ENCODE results near the gene COG4.

Gene COG4

DNA sequence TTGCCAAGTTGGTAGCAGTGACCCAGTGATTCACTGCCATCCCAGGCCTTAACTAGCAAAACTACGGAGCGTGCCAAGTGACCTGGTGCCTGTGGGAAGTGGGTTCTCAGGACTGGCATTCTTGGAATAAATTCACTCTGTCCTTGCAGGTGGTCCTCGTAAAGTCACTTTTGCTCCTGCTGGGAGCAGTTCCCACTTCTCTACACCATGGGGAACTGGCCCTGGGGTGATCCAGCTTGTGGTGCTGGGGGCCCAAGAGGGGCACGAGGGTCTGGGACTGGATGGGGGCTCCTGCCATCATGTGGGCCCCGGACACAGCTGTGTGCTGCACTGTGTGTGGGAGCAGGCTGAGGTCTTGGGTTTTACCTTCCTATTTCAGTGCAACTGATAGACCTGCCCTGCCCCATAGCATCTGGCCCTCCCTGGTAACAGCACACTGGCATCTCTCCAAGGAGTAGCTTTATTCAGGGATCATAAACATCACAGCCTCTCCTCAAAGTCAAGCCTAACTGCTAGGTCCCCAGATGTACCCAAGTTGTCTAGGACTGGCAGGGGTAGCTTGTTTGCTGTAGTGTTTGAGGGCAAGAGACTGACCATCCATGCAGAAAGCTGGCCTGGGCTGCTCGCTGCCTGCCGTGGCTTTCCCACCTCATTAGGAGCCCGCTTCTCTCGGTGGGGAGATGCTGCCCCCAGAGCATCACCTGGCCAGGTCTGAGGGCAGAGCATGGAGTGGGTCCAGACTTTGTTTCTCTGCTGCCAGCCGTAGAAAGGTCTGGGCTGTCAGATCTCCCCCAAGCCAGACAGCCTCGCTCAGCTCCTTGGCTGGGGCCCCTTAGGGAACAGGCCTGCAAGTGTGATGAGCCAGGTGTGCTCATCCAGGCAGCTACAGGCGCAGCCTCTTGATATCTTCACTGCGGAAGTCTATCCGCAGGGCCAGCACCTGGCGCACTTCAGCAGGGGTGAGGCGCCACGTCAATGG lies 42.9 kb downstream of the COG4 start:
- DNase-seq (ENCODE audit: low read depth, low spot score) = no peak

DNA sequence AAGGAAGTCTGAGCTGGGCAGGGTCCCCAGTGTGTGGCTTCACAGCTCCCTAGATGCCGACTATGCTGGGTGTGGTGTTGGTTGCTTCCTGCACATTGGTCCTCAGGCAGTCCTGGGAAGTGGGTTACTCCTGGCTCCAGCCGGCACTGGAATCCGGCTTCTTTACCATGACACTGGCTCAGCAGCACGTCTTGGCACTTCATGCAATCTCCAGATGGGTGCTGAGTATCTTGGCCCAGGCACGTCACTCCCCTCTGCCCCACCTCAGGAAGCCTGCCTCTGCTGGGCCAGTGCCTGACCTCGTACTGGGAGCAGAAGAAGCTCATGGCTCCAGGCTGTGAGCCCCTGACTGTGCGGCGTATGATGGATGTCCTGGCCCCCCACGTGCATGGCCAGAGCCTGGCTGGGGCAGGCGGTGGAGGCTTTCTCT lies 44.4 kb downstream of the COG4 start:
- peak; percentile 69 for DNase-seq (ENCODE audit: low read depth, low spot score)

DNA sequence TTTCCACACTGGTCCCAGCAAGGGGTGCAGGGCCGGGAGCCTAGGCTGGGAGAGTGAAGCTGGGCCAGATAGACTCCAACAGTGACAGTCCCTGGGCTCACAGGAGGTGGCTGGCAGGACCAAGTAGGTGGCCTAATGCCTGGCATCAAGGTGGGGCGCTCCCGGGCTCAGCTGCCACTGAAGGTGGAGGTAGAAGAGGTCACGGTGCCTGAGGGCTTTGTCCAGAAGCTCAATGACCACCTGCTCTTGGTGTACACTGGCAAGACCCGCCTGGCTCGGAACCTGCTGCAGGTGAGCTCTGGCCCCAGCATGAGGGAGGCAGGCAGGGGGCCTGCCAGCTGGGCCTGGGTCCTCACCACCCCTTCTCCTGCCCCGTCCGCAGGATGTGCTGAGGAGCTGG lies 45.2 kb downstream of the COG4 start:
- no peak for DNase-seq (ENCODE audit: low read depth, low spot score)

GRCh38 chr16:70476272-70477020 lies 46.9 kb downstream of the COG4 start:
- no peak for DNase-seq (ENCODE audit: low read depth, low spot score)

DNA sequence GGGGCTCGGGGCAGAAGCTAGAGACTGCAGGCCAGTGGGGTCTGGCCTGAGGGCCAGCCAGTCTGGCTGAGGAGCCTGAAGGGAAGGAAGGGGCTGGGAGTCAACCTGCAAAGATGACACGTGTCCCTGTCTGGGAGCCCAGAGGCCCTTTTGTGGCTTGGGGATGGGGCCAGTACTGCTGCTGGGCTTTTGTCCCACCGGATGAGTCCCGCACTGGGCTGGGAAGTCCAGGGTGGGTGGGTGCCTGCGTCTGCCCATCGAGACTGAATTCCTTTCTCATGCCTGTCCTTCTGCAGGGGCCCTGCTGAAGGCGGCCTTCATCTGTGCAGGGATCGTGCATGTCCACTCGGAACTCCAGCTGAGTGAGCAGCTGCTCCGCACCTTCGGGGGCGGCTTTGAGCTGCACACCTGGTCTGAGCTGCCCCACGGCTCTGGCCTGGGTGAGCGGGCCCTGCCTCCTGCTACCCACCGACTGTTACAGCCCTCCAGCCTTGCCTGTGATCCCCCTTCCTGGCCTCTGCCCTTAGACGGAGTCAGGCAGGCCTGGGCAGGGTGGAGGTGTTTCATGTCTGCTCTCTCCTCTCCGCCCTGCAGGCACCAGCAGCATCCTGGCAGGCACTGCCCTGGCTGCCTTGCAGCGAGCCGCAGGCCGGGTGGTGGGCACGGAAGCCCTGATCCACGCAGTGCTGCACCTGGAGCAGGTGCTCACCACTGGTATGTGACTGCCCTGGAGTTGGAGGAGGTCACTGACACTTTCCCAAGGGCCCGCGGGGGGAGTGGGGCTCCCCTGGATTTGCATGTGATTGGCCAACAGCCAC lies 48.1 kb downstream of the COG4 start:
- no peak for DNase-seq (ENCODE audit: low read depth, low spot score)

DNA sequence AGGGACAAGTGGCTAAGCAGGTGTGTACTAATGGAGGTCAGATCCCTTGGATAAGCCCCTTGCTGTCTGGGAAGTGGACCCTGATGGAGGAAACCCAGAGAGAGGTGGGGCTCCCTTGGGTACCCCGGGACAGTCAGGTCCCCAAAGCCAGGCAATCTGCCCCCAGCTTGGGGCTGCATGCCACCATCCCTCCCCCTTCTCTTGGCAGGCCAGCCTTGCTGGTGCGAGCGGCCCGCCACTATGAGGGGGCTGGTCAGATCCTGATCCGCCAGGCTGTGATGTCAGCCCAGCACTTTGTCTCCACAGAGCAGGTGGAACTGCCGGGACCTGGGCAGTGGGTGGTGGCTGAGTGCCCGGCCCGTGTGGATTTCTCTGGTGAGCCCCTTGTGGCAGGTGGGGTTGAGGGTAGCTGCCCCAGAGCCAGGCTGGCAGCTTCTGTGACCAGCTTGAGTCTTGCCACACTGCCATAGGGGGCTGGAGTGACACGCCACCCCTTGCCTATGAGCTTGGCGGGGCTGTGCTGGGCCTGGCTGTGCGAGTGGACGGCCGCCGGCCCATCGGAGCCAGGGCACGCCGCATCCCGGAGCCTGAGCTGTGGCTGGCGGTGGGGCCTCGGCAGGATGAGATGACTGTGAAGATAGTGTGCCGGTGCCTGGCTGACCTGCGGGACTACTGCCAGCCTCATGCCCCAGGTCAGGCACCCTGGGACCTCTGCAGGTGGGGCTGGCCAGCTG lies 48.9 kb downstream of the COG4 start:
- DNase-seq (ENCODE audit: low read depth, low spot score) = no peak

- no peak for DNase-seq (ENCODE audit: low read depth, low spot score)
Measured at GRCh38 chr16:70473446-70474319, 49.7 kb downstream of the COG4 start.

DNA sequence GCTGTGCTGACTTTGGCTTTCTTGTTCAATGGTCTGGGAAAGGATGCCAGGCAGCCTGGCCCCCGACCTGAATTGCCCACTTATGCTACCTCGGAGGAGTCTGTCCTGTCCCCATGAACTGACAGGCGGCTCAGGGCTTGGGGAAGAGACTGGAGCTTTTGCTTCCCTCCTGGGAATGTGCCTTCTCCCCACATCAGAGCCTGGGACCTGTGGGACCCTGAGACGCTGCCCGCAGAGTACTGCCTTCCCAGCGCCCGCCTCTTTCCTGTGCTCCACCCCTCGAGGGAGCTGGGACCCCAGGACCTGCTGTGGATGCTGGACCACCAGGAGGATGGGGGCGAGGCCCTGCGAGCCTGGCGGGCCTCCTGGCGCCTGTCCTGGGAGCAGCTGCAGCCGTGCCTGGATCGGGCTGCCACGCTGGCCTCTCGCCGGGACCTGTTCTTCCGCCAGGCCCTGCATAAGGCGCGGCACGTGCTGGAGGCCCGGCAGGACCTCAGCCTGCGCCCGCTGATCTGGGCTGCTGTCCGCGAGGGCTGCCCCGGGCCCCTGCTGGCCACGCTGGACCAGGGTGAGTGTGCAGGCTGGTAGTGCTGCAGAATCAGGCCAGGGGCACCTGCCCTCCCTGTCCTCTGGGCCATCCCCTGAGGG lies 50.4 kb downstream of the COG4 start:
- DNase-seq (ENCODE audit: low read depth, low spot score) = no peak

DNA sequence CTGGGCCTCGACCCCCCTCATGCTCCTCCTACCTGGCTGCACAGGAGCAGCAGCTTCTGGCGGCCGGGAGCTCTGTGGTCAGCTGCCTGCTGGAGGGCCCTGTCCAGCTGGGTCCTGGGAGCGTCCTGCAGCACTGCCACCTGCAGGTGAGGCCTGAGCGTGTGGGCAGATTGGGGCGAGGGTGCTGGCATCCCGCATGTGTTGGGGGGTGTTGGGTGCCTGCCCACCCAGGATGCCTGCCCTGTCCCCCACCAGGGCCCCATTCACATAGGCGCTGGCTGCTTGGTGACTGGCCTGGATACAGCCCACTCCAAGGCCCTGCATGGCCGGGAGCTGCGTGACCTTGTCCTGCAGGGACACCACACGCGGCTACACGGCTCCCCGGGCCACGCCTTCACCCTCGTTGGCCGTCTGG lies 52.4 kb downstream of the COG4 start:
- DNase-seq (ENCODE audit: low read depth, low spot score) = no peak

DNA sequence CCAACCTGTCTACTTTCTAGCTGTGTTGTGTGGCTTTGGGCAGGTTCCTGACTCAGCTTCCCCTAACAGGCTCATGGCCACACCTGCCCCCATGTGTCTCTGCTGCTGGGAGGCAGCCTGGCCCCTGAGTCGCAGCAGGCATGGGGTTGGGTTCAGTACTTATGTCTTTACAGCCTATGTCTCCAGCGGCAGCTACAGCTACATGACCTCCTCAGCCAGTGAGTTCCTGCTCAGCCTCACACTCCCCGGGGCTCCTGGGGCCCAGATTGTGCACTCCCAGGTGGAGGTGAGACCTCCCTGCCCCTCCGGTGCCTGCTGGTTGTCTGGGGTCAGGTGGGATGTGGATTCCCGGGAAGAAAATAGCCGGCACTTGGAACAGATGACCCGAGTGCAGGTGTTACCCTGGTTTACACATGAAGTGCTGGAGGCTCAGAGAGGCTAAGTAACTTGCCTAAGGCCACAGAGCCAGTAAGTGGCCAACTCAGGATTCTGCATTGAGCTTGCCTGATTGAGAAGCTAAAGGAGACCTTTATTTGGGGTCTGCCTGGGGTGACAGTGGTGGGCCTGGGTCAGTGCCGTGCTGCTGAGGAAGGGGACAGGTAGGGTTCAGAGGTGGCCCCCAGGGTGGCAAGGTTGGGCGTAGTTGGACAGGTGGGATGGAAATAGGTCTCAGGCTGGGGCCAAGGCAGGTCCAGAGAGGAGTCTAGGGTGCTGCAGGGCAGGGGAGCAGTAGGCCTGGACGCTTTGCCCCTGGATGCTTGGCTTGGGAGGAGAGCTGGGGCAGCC lies 53.0 kb downstream of the COG4 start:
- no peak for DNase-seq (ENCODE audit: low read depth, low spot score)

DNA sequence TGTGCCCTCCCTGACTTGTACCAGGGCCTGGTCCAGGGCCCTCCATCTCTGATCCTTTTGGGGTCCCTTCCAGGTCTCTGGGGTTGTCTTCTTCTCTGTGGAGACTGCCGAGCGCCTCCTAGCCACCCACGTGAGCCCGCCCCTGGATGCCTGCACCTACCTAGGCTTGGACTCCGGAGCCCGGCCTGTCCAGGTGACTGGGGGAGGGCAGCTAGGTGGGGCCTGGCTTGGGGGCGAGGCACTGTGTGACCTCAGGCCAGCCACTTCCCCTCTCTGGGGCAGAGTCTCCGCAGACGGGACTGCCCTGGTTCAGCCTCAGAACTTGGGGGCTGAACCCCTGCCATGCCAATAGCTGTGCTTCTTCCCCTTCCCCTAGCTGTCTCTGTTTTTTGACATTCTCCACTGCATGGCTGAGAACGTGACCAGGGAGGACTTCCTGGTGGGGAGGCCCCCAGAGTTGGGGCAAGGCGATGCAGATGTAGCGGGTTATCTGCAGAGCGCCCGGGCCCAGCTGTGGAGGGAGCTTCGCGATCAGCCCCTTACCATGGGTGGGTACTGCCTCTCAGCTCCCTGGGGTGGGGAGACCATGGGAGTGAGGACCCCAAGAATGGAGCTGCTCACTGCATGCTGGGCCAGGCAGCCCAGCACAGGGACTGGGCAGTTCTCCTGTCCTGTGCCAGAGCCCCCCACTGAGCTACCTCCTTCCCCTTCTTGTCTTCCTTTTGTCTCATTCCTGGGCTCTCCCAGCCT lies 54.4 kb downstream of the COG4 start:
- DNase-seq (ENCODE audit: low read depth, low spot score) = no peak

GRCh38 chr16:70467608-70468007 lies 55.7 kb downstream of the COG4 start:
- no peak for DNase-seq (ENCODE audit: low read depth, low spot score)

DNA sequence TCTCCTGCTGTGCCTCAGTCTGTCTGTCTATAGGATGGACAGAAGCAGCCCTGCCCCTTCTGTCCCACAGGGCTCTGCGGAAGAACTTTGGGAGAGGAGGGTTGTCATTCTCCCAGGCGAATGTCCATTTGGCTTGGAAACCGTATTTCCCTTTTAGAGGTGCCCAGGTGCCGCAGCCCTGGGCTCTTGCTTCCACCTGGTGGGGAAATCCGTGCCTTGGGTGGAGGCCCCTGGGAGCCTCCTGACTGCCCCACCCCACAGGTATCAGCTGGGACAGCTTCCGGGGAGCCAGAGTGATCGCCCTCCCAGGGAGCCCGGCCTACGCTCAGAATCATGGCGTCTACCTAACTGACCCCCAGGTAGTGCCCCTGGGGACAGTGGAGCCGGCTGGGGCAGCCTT lies 56.2 kb downstream of the COG4 start:
- no peak for DNase-seq (ENCODE audit: low read depth, low spot score)

DNA sequence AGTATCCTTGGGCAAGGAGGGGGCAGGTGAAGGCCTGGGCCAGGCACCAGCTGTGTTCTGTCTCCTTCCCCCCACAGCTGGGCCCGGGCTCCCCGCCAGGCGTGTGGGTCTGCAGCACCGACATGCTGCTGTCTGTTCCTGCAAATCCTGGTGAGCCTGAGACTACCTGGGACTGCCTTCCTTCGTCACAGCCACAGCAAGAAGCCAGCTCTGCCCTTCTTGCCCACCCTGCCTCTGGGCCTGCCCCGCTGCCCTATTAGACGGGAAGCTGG lies 56.6 kb downstream of the COG4 start:
- no peak for DNase-seq (ENCODE audit: low read depth, low spot score)

DNA sequence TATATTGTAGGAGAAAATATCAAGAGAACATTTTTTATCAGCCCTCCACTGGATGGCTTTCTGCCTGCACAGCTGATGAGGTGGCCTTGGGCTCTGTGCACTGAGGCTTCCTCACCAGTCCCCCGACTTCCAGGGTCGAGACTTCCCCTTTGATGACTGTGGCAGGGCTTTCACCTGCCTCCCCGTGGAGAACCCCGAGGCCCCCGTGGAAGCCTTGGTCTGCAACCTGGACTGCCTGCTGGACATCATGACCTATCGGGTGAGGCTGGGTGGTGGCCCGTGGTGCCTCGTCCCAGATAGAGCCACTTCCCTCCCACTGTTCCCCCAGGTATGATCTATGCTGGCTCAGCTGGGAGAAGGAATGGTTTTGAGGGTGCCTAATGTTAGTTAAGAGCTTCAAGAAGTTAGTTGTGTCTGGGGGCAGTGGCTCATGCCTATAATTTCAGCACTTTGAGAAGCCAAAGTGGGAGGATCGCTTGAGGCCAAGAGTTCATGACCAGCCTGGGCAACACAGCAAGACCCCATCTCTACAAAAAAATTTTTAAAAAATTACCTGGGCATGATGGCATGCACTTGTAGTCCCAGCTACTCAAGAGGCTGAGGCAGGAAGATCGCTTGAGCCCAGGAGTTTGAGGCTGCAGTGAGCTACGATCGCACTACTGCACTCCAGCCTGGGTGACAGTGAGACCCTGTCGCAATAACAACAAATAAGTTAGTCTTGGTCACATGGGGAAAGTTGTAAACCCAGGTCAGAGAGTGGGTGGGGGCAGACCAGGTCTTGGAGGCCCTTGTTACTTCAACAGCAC lies 57.2 kb downstream of the COG4 start:
- DNase-seq (ENCODE audit: low read depth, low spot score) = no peak

GRCh38 chr16:70463235-70463634 lies 60.1 kb downstream of the COG4 start:
- no peak for DNase-seq (ENCODE audit: low read depth, low spot score)

DNA sequence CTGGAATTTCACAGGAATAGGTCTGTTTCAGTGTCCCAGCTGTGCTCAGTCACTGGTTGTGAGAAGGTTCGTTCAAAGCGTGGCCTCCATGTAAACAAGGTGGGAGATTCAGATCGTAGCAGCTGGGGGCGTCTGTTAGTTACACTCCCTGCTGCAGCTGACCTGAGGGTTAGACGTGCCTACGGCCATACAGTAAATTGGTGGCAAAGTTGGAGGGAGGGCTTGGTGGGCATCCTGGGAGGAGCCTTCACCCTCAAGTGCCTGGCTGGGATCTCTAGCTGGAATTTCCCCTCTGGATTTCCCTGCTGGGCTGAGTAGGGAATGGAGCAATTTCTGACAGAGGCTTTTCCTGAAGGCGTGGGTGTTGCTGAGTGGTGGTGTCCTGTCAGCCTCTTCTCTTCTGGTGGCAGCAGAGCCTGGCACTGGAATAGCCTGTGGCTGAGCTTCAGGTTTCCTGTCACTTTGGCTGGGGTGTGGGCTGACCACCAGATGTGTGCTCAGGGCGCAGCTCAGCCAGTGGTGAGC lies 62.6 kb downstream of the COG4 start:
- DNase-seq (ENCODE audit: low read depth, low spot score) = no peak

Measured in smooth muscle cell of the brain vasculature (primary cell).